ENCODE data around the gene CFAP119. TPM values are rescaled to one million over a fixed set of nuclear protein-coding genes. Genes with fewer than 3 reads are reported as not detected.

The CFAP119 gene
- total and polyA plus RNA-seq, 2 of the 8 experiments (the other 6 are each of a cell fraction or from before 2014, with no cell fraction given): 5.6 to 6.0 TPM

- TF ChIP-seq RAD21 (IDR thresholded peaks at IDR 0.05 in 1 of 2, conservative IDR thresholded peaks at IDR 0.05 in 1 of 2; ENCODE audit: low read depth in 2 of 2, low read length in 2 of 2): no peak
- no peak for TF ChIP-seq SRF (IDR thresholded peaks at IDR 0.05; ENCODE audit: low read depth, low read length)
- no peak for TF ChIP-seq RXRA (IDR thresholded peaks at IDR 0.05; ENCODE audit: insufficient read depth, low read depth, low read length)
- TF ChIP-seq MAX (IDR thresholded peaks at IDR 0.05): no peak
- TF ChIP-seq EP300 (IDR thresholded peaks at IDR 0.05; ENCODE audit: borderline replicate concordance in 1 of 2, low read depth in 2 of 2, low read length in 2 of 2): no peak
- TF ChIP-seq SIN3A (conservative IDR thresholded peaks at IDR 0.05 in 1 of 2, IDR thresholded peaks at IDR 0.05 in 1 of 2; ENCODE audit: low read depth in 1 of 2, low read length in 2 of 2): no peak
Observed at GRCh38 chr16:30737794-30738648, 23.8 kb downstream of the CFAP119 start (continued).

All from H1 (cell line).